Endothelial cell (in vitro differentiated cells): Measurements from ENCODE around the gene CD320. TPM values are rescaled to one million over a fixed set of nuclear protein-coding genes. Genes with fewer than 3 reads are reported as not detected.

Experiments
- DNase-seq: peaks from one replicate; pipeline ENCODE4 v3.0.0; 2021; ENCODE audit warnings: low spot score
- H3K27ac Mint-ChIP-seq: one replicate; pipeline ENCODE4 v1.8.0; 2021; ENCODE audit warnings: mixed read lengths, inconsistent platforms; ENCODE audit not compliant: unreplicated experiment
- H3K27me3 Mint-ChIP-seq: one replicate; pipeline ENCODE4 v1.8.0; 2021; ENCODE audit warnings: mild to moderate bottlenecking, moderate library complexity, mixed read lengths, inconsistent platforms; ENCODE audit not compliant: unreplicated experiment
- H3K36me3 Mint-ChIP-seq: one replicate; pipeline ENCODE4 v1.8.0; 2021; ENCODE audit warnings: mild to moderate bottlenecking, low read depth, mixed read lengths, inconsistent platforms; ENCODE audit not compliant: unreplicated experiment
- H3K4me1 Mint-ChIP-seq: one replicate; pipeline ENCODE4 v1.8.0; 2021; ENCODE audit warnings: mild to moderate bottlenecking, mixed read lengths, inconsistent platforms; ENCODE audit not compliant: unreplicated experiment
- H3K4me3 Mint-ChIP-seq: one replicate; pipeline ENCODE4 v1.8.0; 2021; ENCODE audit warnings: mild to moderate bottlenecking, mixed read lengths, inconsistent platforms; ENCODE audit not compliant: unreplicated experiment
- H3K9me3 Mint-ChIP-seq: one replicate; pipeline ENCODE4 v1.8.0; 2021; ENCODE audit warnings: mixed read lengths, inconsistent platforms; ENCODE audit not compliant: unreplicated experiment
- CTCF ChIP-seq: fragments of 200-600 bp; sonication (generic); IDR thresholded peaks from one replicate; pipeline ENCODE4 v1.5.0; 2021; ENCODE audit warnings: antibody characterized with exemption; ENCODE audit not compliant: unreplicated experiment
- total RNA-seq: library from RNA; stranded (reverse); fragmentation: NEBNext Ultra II Directional; extraction: Animal tissue kit (Norgen Biotek cat#: 25700); gene quantifications from one replicate; pipeline ENCODE4 v1.2.1, GENCODE V29; 2021; ENCODE audit not compliant: unreplicated experiment

Gene CD320
- total RNA-seq, 1 donor from 2014 or later, result 111 TPM

- Mint-ChIP-seq H3K27me3 (peaks cover 18% of the 10 kb centered on the region), H3K4me1 (peaks cover 29% of the 10 kb centered on the region), H3K36me3 (peaks cover 19% of the 10 kb centered on the region), H3K4me3 (peak overlapping the region; percentile 66), H3K27ac (no peak overlapping the region), H3K9me3 (no peaks in the 10 kb centered on the region)
- DNase-seq, result no peak
- TF ChIP-seq CTCF, result no peak
Observed at GRCh38 chr19:8335343-8336071, 27.3 kb upstream of the CD320 start.

GRCh38 chr19:8334458-8335342, 26.5 kb upstream of the CD320 start:
- H3K27ac Mint-ChIP-seq, result no peak overlapping the region
- no peaks in the 10 kb centered on the region for H3K9me3 Mint-ChIP-seq
- H3K36me3 Mint-ChIP-seq, result peaks cover 27% of the 10 kb centered on the region
- no peak for TF ChIP-seq CTCF
- H3K27me3 Mint-ChIP-seq, result peaks cover 22% of the 10 kb centered on the region
- peak overlapping the region; percentile 67 for H3K4me3 Mint-ChIP-seq
- DNase-seq, result peak; percentile 49
- peaks cover 26% of the 10 kb centered on the region for H3K4me1 Mint-ChIP-seq

GRCh38 chr19:8333767-8334457, 25.8 kb upstream of the CD320 start:
- Mint-ChIP-seq H3K9me3 (no peaks in the 10 kb centered on the region), H3K4me3 (peak overlapping the region; percentile 67), H3K36me3 (peaks cover 27% of the 10 kb centered on the region), H3K27ac (no peak overlapping the region), H3K4me1 (peaks cover 22% of the 10 kb centered on the region), H3K27me3 (peaks cover 22% of the 10 kb centered on the region)
- DNase-seq, result no peak
- TF ChIP-seq CTCF, result no peak

- H3K4me3 Mint-ChIP-seq, result no peak overlapping the region
Observed at GRCh38 chr19:8332976-8333766, 25.0 kb upstream of the CD320 start.

More at GRCh38 chr19:8332976-8333766, 25.0 kb upstream of the CD320 start:
- peaks cover 30% of the 10 kb centered on the region for H3K36me3 Mint-ChIP-seq
- peaks cover 22% of the 10 kb centered on the region for H3K4me1 Mint-ChIP-seq
- H3K27me3 Mint-ChIP-seq, result peaks cover 24% of the 10 kb centered on the region
- no peak for TF ChIP-seq CTCF
- no peaks in the 10 kb centered on the region for H3K9me3 Mint-ChIP-seq
- H3K27ac Mint-ChIP-seq, result no peak overlapping the region
- no peak for DNase-seq
